Amniotic epithelial cell (primary cell): Measurements from ENCODE around the gene TRIM42.

Experiments used
- DNase-seq: peaks from one replicate; pipeline ENCODE4 v3.0.0-alpha.2; 2010; ENCODE audit warnings: low read depth

Gene TRIM42

GRCh38 chr3:140710711-140711389, 33.0 kb downstream of the TRIM42 start:
- DNase-seq, result no peak

DNA sequence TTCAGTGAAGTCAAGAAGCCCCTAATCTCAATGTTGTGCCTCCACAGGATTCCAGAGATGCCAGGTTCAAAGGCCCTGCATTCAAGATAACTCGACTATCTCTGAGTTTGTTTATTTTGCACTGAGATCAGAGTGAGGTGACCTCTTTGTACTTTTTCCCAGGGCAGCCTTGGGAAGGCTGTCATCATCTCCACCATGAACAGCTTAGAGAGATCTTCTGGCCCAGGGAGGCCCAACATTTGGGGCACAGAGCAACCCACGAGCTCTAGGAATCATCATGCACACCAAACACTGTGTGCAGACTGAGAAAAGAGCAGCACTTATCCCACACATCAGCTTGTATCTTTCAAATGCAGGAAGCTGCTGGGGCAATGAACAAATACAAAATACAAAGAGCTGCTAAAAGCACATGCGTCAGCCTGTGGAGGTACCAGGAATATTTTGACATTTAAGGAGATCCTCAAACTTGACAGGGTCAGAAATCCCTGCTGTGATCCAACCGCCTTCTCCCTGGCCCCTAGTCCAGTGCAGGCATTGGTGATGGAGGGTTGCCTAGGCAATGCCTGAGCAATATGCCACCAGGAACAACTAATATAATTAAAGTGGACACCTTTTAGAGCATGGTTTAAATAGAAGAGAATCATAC, 33.6 kb downstream of the TRIM42 start:
- no peak for DNase-seq

DNA sequence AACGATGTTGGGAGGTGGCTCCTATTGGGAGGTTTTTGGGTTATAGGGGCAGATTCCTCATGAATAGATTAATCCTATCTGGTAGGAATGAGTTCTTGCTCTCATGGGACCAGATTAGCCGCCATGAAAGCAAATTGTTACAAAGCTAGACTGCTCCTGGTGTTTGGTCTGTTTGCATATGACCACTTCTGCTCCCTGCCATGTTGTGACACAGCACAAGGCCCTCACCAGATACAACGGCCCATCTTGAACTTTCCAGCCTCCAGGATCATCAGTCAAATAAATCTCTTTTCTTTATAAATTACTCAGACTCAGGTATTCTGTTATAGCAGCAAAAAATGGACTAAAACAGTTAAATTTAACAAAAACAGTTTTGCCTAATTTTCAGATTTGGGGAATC, 34.4 kb downstream of the TRIM42 start:
- DNase-seq, result no peak

DNA sequence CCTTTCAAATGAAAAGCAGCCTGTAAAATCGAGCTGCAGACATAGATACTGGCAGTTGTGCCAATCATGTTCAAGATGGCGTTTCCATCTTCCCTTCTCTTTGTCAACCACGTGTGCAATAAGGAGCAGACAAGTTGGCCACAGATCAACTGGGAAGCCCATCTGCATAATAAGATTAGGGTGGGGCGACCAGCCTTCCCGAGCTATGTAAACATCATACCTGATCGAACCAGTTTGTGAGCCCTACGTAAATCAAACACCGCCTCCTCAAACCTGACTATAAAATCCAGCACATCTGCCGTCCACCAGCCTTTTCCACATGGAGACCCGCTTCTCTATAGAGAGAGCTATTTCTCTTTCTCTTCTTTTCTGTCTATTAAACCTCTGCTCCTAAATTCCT, 37.2 kb downstream of the TRIM42 start:
- no peak for DNase-seq

DNA sequence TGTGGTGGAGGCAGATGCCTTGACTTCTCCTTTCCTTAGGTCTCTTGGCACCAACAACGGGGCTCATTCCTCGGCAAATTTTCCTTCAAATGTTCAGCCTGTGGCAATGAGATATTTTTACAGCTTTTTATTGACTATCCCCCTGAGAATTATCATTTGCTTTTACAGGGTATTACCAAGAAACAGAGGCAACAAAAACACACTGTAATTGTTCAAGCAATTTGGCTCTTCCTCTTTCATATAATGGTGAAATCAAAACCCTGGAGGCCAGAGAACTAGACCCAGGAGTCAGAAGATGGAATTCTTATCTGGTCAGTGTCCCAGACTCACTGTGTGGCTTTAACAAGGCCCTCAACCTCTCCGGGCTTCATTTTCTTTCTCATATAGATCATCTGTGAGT, 40.1 kb downstream of the TRIM42 start:
- DNase-seq, result no peak

DNA sequence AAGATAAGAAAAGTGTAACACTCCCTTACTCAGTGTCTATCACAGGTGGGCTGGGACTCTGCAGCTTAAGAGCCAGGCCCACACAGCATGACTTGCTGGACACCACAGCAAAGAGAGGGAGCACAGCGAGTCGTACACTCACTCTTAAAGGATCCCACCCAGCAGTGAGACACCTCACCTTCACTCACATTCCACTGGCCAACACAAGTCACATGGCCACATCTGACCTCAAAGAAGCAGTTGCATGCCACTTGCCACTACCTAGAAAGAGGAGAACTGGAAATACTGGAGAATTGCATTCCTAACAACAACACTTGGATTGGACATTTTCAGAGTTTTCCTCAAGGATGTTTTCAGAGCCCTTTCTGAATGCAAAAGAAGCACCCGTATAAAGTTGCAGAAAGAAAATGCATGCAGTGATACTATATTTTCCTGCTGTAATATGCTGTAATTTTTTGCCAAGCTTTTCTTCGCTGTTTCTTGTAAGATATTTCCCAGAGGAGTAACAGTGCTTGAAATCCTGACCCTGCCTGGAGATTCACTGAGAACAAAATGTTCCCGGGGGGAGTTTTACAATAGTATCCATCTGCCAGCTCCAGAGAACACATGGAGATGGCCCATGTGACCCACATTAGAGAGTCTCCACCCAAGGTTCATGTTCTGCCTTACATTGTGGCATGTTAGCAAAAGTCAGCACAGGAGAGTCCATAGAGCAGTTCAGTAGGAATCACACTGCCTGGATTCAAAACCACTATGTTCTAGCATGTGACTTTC, 42.2 kb downstream of the TRIM42 start:
- no peak for DNase-seq

DNA sequence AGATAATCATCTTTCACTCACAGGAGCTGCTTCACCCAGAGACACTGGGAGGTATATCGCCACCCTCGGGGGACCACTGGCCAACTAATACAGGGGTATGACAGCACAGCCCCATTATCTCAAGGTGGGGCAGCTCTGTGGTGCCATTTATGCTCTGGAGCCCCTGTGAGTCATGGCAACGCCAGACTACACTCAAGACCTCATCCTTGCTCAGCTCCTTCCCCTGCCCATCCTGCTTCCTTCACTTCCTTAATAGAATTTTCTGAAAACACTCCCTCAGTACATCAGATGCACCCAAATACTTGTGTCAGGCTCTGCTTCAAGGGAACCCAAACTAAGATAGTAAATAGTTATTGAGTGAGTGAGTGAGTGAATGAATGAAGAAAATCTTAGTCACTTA, 45.7 kb downstream of the TRIM42 start:
- no peak for DNase-seq

DNA sequence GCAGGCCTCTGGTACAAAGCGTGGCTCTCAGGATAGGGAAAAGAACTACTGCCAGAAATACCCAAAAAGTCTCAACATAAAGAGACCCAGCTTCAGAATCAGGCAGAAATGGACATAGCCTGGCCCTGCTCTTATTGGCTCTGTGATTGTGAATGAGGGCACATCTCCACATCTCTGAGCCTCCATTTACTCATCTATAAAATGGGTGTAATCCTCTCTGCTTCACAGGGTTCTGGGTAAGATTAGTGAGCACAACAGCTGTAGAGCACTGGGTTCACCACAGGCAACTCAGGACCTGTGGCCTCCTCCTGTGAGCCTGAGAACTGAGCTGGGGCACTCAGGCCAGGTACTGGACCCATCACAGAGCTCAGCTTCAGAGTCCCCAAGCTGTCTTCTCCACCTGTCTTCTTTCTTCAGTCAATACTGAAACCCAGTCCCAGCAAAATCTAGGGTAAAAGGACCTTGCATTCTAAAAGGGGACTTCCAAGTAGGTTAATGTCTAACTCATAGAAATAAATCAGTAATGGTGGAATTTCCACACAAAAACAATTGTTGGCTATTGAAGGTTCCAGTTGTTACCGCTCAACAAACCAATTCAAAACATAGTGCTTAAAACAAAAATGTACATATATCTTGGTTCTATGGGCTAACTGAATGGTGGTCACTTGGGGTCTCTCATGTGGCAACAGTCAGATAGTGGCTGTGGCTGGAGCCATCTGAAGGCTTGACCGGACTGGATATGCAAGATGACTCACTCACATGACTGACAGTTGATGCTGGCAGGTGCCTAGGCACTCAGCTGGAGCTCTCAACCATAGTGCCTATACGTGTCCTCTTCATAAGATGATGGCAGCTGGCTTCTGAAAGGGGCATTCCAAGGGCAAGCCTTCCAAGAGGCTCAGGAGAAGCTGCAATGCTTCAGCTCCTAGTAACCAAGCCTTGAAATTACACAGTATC, 47.3 kb downstream of the TRIM42 start:
- DNase-seq, result no peak

DNA sequence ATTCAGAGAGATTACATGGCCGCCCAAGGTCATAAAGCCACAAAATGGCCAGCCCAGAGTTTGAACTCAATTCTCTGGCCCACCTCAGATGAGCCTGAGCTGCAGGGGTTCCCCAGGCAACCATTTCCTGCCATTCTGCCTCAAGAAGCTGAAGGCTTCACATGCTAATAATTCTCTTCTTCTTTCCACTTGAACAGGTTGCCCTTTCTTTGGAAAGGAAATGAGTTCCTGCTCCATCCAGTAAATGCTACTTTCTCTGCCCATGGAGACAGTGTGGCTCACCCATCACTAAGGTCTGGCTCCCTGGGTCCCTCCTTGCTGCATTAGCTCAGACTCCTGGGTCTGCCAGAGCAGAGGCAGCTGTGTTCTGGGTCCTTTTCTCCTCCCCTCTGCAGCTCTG, 48.2 kb downstream of the TRIM42 start:
- DNase-seq, result no peak

DNA sequence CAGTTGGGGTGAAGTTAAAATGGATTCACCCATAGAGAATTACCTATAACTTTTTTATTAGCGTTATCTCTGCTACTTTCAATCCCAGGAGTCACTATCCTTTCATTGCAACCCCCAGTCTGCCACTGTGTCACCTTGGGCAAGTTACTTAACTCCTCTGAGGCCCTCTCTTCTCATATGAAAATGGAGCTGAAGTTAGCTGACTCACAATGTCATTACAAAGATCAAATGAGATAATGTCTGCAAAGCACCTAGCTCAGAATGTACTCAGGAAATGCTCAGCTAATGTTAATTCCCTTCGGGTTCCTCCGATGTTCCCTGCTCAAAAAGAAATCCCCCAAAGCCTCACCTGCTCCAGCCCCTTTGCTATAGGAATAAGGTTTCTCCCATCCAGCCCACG, 50.0 kb downstream of the TRIM42 start:
- DNase-seq, result no peak

DNA sequence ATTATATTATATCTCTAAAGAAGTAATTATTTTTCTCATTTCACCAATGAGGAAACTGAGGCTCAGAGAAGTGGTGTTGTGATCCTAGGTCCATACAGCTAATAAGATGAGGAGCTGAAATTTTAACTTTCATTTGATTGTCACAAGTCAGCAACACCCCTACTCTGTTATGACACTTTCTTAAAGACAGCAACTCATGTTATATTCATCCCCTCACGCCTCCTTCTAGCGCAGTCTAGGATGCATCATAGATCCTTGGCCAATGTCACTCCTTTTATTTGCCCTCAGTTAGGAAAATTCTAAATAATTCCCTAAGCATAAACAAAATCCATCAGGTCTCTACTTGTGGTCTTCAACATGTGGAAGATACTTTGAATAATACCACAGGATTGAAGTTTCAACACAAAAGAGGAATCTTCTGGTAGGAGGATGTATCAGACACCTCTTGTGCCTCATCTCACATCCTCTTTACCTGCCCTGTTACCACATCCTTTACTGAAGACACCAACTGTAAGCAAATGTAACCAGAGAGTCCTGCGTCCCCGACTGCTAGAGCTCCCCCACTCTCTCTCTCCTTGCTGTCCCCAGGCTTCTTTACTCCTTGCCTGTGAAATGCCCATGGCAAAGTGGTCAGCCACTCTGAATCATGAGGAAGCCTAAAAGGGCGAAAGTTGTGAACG, 53.7 kb downstream of the TRIM42 start:
- DNase-seq, result no peak

DNA sequence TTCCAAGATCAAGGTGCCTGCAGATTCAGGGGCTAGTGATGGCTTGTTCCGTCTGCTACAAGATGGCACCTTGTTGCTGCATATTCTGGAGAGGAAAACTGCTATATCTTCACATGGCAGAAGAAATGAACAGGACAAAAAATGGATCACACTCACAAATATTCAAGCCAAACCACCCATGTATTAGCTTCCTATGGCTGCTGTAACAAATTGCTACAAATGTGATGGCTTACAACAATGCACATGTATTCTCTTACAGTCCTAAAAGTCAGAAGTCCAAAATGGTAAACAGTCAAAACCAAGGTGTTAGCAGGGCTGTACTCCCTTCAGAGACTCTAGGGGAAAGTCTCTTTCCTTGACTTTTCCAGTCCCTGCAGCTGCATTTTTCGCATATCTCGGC, 55.8 kb downstream of the TRIM42 start:
- no peak for DNase-seq

GRCh38 chr3:140736863-140737460, 59.1 kb downstream of the TRIM42 start:
- no peak for DNase-seq

GRCh38 chr3:140742116-140742515, 64.3 kb downstream of the TRIM42 start:
- no peak for DNase-seq

GRCh38 chr3:140748171-140748570, 70.3 kb downstream of the TRIM42 start:
- DNase-seq, result no peak

- no peak for DNase-seq
Observed at GRCh38 chr3:140748903-140749302, 71.0 kb downstream of the TRIM42 start.
